Mucosa of rectum (tissue), 2 donors: Measurements from ENCODE around the gene SLC10A1.
A peak's percentile ranks its signal among the peaks of the same experiment; 100 is the strongest.

Experiments used
- H3K27ac ChIP-seq, 2 donors: one replicate each; pipeline ENCODE4 v1.7.0; 2013; ENCODE audit warnings: inconsistent platforms in 2 of 2, low read depth in 2 of 2, low read length in 2 of 2
- H3K27me3 ChIP-seq, 2 donors: one replicate each; pipeline ENCODE4 v1.7.0; 2013; ENCODE audit warnings: low read length in 2 of 2; ENCODE audit not compliant: control insufficient read depth in 2 of 2, insufficient read depth in 2 of 2
- H3K36me3 ChIP-seq, 2 donors: one replicate each; pipeline ENCODE4 v1.7.0; 2013; ENCODE audit warnings: low read length in 2 of 2; ENCODE audit not compliant: control insufficient read depth in 2 of 2, insufficient read depth in 2 of 2
- H3K4me1 ChIP-seq, 2 donors: one replicate each; pipeline ENCODE4 v1.7.0; 2013; ENCODE audit warnings: low read length in 2 of 2, mild to moderate bottlenecking in 1 of 2; ENCODE audit not compliant: control insufficient read depth in 2 of 2, insufficient read depth in 2 of 2
- H3K4me3 ChIP-seq, 2 donors: one replicate each; pipeline ENCODE4 v1.7.0; 2013; ENCODE audit warnings: low read length in 2 of 2
- H3K9ac ChIP-seq, 2 donors: one replicate each; pipeline ENCODE4 v1.7.0; 2013; ENCODE audit warnings: low read length in 2 of 2, low read depth in 1 of 2, mild to moderate bottlenecking in 1 of 2
- H3K9me3 ChIP-seq, 2 donors: one replicate each; pipeline ENCODE4 v1.7.0; 2013; ENCODE audit warnings: low read length in 2 of 2; ENCODE audit not compliant: control insufficient read depth in 2 of 2
- donor health status: healthy.
- donor health status: Normal muscosa, but diverticular disease.

SLC10A1 gene

GRCh38 chr14:69796797-69797500 lies at the start of gene SLC10A1:
Gene SLC10A1 (minus strand): TSS chr14:69797241. CDS start chr14:69797155, 86 bp downstream.
- Histone ChIP-seq H3K4me1 (peaks cover 5 to 9% of the 10 kb centered on the region in 2 donors), H3K9ac (no peak within 1 kb of the TSS), H3K9me3 (no peaks in the 10 kb centered on the region), H3K27me3 (no peaks in the 10 kb centered on the region), H3K27ac (peak within 1 kb of the TSS; percentile 59 to 64), H3K36me3 (no peaks in the 10 kb centered on the region), H3K4me3 (no peak within 1 kb of the TSS)

- H3K27ac ChIP-seq: no peak overlapping the region
- H3K4me3 ChIP-seq: no peak overlapping the region
- H3K27me3 ChIP-seq: peaks cover 0 to 3% of the 10 kb centered on the region in 2 donors
- H3K36me3 ChIP-seq: no peaks in the 10 kb centered on the region
- no peaks in the 10 kb centered on the region for H3K9me3 ChIP-seq
- H3K4me1 ChIP-seq: no peaks in the 10 kb centered on the region
- H3K9ac ChIP-seq: no peak overlapping the region
These were observed 48.7 kb upstream of the SLC10A1 start for GRCh38 chr14:69845787-69846186.

GRCh38 chr14:69845050-69845581 lies 48.1 kb upstream of the SLC10A1 start:
- Histone ChIP-seq H3K36me3 (no peaks in the 10 kb centered on the region), H3K9ac (no peak overlapping the region), H3K27me3 (peaks cover 0 to 3% of the 10 kb centered on the region in 2 donors), H3K4me3 (no peak overlapping the region), H3K27ac (no peak overlapping the region), H3K4me1 (no peaks in the 10 kb centered on the region), H3K9me3 (no peaks in the 10 kb centered on the region)

GRCh38 chr14:69844171-69844570 lies 47.1 kb upstream of the SLC10A1 start:
- Histone ChIP-seq H3K36me3 (no peaks in the 10 kb centered on the region), H3K4me1 (no peaks in the 10 kb centered on the region), H3K27me3 (peaks cover 0 to 3% of the 10 kb centered on the region in 2 donors), H3K9me3 (no peaks in the 10 kb centered on the region), H3K27ac (no peak overlapping the region), H3K9ac (no peak overlapping the region), H3K4me3 (no peak overlapping the region)

- no peaks in the 10 kb centered on the region for H3K4me1 ChIP-seq
- H3K9ac ChIP-seq: no peak overlapping the region
- H3K4me3 ChIP-seq: no peak overlapping the region
- H3K36me3 ChIP-seq: no peaks in the 10 kb centered on the region
- no peaks in the 10 kb centered on the region for H3K9me3 ChIP-seq
- H3K27ac ChIP-seq: no peak overlapping the region
- peaks cover 0 to 3% of the 10 kb centered on the region in 2 donors for H3K27me3 ChIP-seq
These were observed 45.8 kb upstream of the SLC10A1 start for GRCh38 chr14:69842686-69843420.

GRCh38 chr14:69841656-69842055 lies 44.6 kb upstream of the SLC10A1 start:
- Histone ChIP-seq H3K4me1 (no peaks in the 10 kb centered on the region), H3K9me3 (no peaks in the 10 kb centered on the region), H3K27ac (no peak overlapping the region), H3K27me3 (peaks cover 0 to 3% of the 10 kb centered on the region in 2 donors), H3K4me3 (no peak overlapping the region), H3K36me3 (no peaks in the 10 kb centered on the region), H3K9ac (no peak overlapping the region)

GRCh38 chr14:69839661-69840060 lies 42.6 kb upstream of the SLC10A1 start:
- Histone ChIP-seq H3K4me1 (no peaks in the 10 kb centered on the region), H3K36me3 (no peaks in the 10 kb centered on the region), H3K9me3 (no peaks in the 10 kb centered on the region), H3K27me3 (peaks cover 0 to 3% of the 10 kb centered on the region in 2 donors), H3K27ac (no peak overlapping the region), H3K9ac (no peak overlapping the region), H3K4me3 (no peak overlapping the region)

GRCh38 chr14:69838881-69839416 lies 41.9 kb upstream of the SLC10A1 start:
- H3K9me3 ChIP-seq: no peaks in the 10 kb centered on the region
- H3K27me3 ChIP-seq: peaks cover 0 to 3% of the 10 kb centered on the region in 2 donors
- no peaks in the 10 kb centered on the region for H3K36me3 ChIP-seq

GRCh38 chr14:69828879-69829278 lies 31.8 kb upstream of the SLC10A1 start:
- H3K4me3 ChIP-seq: no peak overlapping the region
- H3K9me3 ChIP-seq: no peaks in the 10 kb centered on the region
- H3K27ac ChIP-seq: no peak overlapping the region
- H3K36me3 ChIP-seq: no peaks in the 10 kb centered on the region
- H3K4me1 ChIP-seq: no peaks in the 10 kb centered on the region
- H3K27me3 ChIP-seq: no peaks in the 10 kb centered on the region
- H3K9ac ChIP-seq: no peak overlapping the region

More at GRCh38 chr14:69838881-69839416, 41.9 kb upstream of the SLC10A1 start:
- Histone ChIP-seq H3K4me3 (no peak overlapping the region), H3K4me1 (no peaks in the 10 kb centered on the region), H3K9ac (no peak overlapping the region), H3K27ac (no peak overlapping the region)

- no peak overlapping the region for H3K9ac ChIP-seq
- no peak overlapping the region for H3K27ac ChIP-seq
- H3K27me3 ChIP-seq: no peaks in the 10 kb centered on the region
- no peaks in the 10 kb centered on the region for H3K9me3 ChIP-seq
- H3K36me3 ChIP-seq: no peaks in the 10 kb centered on the region
- H3K4me3 ChIP-seq: no peak overlapping the region
- H3K4me1 ChIP-seq: no peaks in the 10 kb centered on the region
These were observed 31.3 kb upstream of the SLC10A1 start for GRCh38 chr14:69828354-69828753.
